Breast epithelium (tissue), 4 donors: ENCODE data around the gene AGTPBP1. TPM values are rescaled to one million over a fixed set of nuclear protein-coding genes. Genes with fewer than 3 reads are reported as not detected.

Source experiments
- DNase-seq, 2 donors: peaks; one replicate each; pipeline ENCODE4 v3.0.0-alpha.2; 2019; ENCODE audit warnings: low spot score in 2 of 2
- H3K27ac ChIP-seq, 2 donors: fragments of 200-600 bp; sonication (generic) in 1 of 2; one replicate each; pipeline ENCODE4 v1.5.1; 2016 to 2019; ENCODE audit warnings: mild to moderate bottlenecking in 1 of 2
- H3K27me3 ChIP-seq, 2 donors: fragments of 200-600 bp; sonication (generic) in 1 of 2; one replicate each; pipeline versions ENCODE4 v1.5.1 to v1.6.0; 2017 to 2019; ENCODE audit warnings: control low read depth in 1 of 2, mild to moderate bottlenecking in 1 of 2
- H3K36me3 ChIP-seq: fragments of 200-600 bp; one replicate; pipeline ENCODE4 v1.5.1; 2019
- H3K4me1 ChIP-seq, 2 donors: fragments of 200-600 bp; sonication (generic); one replicate each; pipeline ENCODE4 v1.5.1; 2016 to 2019; ENCODE audit warnings: control low read depth in 1 of 2
- H3K4me3 ChIP-seq, 3 donors: fragments of 200-600 bp; sonication (generic); 1 replicate in 2 of 3; 2 replicates in 1 of 3; pipeline ENCODE4 v1.5.1; 2016 to 2019; ENCODE audit warnings: mild to moderate bottlenecking in 3 of 3, moderate library complexity in 2 of 3
- H3K9me3 ChIP-seq, 2 donors: fragments of 200-600 bp; sonication (generic) in 1 of 2; one replicate each; pipeline ENCODE4 v1.5.1; 2016 to 2019; ENCODE audit warnings: control low read depth in 1 of 2
- POLR2A ChIP-seq: fragments of 450-650 bp; IDR thresholded peaks from one replicate; pipeline ENCODE4 v1.6.1; 2016; ENCODE audit warnings: antibody characterized with exemption, mild to moderate bottlenecking, moderate library complexity
- POLR2AphosphoS5 ChIP-seq, 3 donors: sonication (generic); formaldehyde crosslinking; IDR thresholded peaks; one replicate each; pipeline ENCODE4 v1.6.1; 2017; ENCODE audit warnings: antibody characterized with exemption in 3 of 3
- intact Hi-C: fragments of 100-400 bp; cut with DNase I; formaldehyde crosslinking; loops from one replicate; pipeline ENCODE4 v1.15.1; 2023; ENCODE audit warnings: low total_unique reads
- total RNA-seq, 3 donors: library from RNA; depleted of rRNA; stranded (reverse); fragments of >200 nt; gene quantifications; one replicate each; pipeline ENCODE4 v1.1.0, GENCODE V29; 2016
- TF ChIP-seq, protein P1 (sequence below), 3 donors: fragments of 450-650 bp; IDR thresholded peaks; one replicate each; pipeline ENCODE4 v1.5.1; 2016 to 2017; ENCODE audit warnings: antibody characterized with exemption in 3 of 3, mild to moderate bottlenecking in 3 of 3, moderate library complexity in 3 of 3

The AGTPBP1 gene
- total RNA-seq, 3 donors from 2014 or later = 20.0 to 25.0 (median 21.8) TPM

GRCh38 chr9:85716031-85716877 lies 25.5 kb downstream of the AGTPBP1 start:
- intact Hi-C loops = loop anchor here (10.0 kb wide), 1 partner anchor 429 kb away; no protein-coding TSS in a partner anchor
- no peaks in the 10 kb centered on the region for H3K36me3 ChIP-seq
- DNase-seq = no peak
- no peaks in the 10 kb centered on the region for H3K27me3 ChIP-seq
- no peak overlapping the region for H3K4me3 ChIP-seq
- H3K4me1 ChIP-seq = no peaks in the 10 kb centered on the region
- TF ChIP-seq, protein P1, sequence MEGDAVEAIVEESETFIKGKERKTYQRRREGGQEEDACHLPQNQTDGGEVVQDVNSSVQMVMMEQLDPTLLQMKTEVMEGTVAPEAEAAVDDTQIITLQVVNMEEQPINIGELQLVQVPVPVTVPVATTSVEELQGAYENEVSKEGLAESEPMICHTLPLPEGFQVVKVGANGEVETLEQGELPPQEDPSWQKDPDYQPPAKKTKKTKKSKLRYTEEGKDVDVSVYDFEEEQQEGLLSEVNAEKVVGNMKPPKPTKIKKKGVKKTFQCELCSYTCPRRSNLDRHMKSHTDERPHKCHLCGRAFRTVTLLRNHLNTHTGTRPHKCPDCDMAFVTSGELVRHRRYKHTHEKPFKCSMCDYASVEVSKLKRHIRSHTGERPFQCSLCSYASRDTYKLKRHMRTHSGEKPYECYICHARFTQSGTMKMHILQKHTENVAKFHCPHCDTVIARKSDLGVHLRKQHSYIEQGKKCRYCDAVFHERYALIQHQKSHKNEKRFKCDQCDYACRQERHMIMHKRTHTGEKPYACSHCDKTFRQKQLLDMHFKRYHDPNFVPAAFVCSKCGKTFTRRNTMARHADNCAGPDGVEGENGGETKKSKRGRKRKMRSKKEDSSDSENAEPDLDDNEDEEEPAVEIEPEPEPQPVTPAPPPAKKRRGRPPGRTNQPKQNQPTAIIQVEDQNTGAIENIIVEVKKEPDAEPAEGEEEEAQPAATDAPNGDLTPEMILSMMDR (IDR thresholded peaks at IDR 0.05) = no peak
- TF ChIP-seq POLR2A (no peak), POLR2AphosphoS5 (IDR thresholded peaks at IDR 0.05) (no peak)
- no peaks in the 10 kb centered on the region for H3K9me3 ChIP-seq
- H3K27ac ChIP-seq = no peak overlapping the region

GRCh38 chr9:85715587-85715986 lies 26.2 kb downstream of the AGTPBP1 start:
- H3K27ac ChIP-seq = no peak overlapping the region
- TF ChIP-seq POLR2AphosphoS5 (IDR thresholded peaks at IDR 0.05) (no peak), POLR2A (no peak)
- TF ChIP-seq, protein P1 (IDR thresholded peaks at IDR 0.05) = no peak

GRCh38 chr9:85713897-85714296 lies 27.9 kb downstream of the AGTPBP1 start:
- Histone ChIP-seq H3K4me1 (peaks cover 0 to 4% of the 10 kb centered on the region in 2 donors), H3K36me3 (peaks cover 4% of the 10 kb centered on the region), H3K4me3 (no peak overlapping the region), H3K27me3 (no peaks in the 10 kb centered on the region), H3K27ac (no peak overlapping the region), H3K9me3 (peaks cover 0 to 10% of the 10 kb centered on the region in 2 donors)
- intact Hi-C loops = loop anchor here (10.0 kb wide), 1 partner anchor 431 kb away; no protein-coding TSS in a partner anchor
- TF ChIP-seq, protein P1 (IDR thresholded peaks at IDR 0.05) = no peak
- no peak for TF ChIP-seq POLR2AphosphoS5 (IDR thresholded peaks at IDR 0.05)
- no peak for TF ChIP-seq POLR2A
- no peak for DNase-seq

More at GRCh38 chr9:85715587-85715986, 26.2 kb downstream of the AGTPBP1 start:
- Histone ChIP-seq H3K36me3 (no peaks in the 10 kb centered on the region), H3K9me3 (no peaks in the 10 kb centered on the region), H3K27me3 (no peaks in the 10 kb centered on the region), H3K4me3 (no peak overlapping the region), H3K4me1 (no peaks in the 10 kb centered on the region)
- intact Hi-C loops = loop anchor here (10.0 kb wide), 1 partner anchor 429 kb away; no protein-coding TSS in a partner anchor
- no peak for DNase-seq

GRCh38 chr9:85704744-85705143 lies 37.0 kb downstream of the AGTPBP1 start:
- Histone ChIP-seq H3K27ac (no peak overlapping the region), H3K4me3 (no peak overlapping the region), H3K9me3 (peaks cover 6 to 18% of the 10 kb centered on the region in 2 donors), H3K36me3 (peaks cover under 1% of the 10 kb centered on the region), H3K27me3 (no peaks in the 10 kb centered on the region), H3K4me1 (no peaks in the 10 kb centered on the region)
- DNase-seq = no peak
- TF ChIP-seq POLR2AphosphoS5 (IDR thresholded peaks at IDR 0.05) (no peak), POLR2A (no peak)
- TF ChIP-seq, protein P1 (IDR thresholded peaks at IDR 0.05) = no peak
- intact Hi-C loops = no loop called here

DNA sequence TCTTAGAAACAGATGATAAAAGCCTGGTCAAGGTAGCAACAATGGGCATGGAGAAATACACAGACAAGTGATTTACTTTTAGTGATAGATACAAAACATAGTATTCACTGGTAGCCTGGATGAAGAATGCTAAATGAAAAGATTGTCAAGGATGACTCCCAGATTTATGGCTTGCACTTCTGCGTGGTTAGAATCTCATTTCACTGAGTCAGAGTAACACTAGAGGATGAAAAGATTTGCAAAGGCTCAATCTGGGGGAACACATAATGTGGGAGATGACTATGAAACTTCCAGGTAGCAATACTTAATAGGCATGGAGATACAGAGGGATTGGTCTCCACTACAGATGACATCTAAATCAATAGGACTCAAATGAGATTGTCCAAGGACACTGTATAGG lies 38.4 kb downstream of the AGTPBP1 start:
- no peak for DNase-seq
- H3K27ac ChIP-seq = no peak overlapping the region
- no peak overlapping the region for H3K4me3 ChIP-seq
- no peaks in the 10 kb centered on the region for H3K4me1 ChIP-seq
- intact Hi-C loops = no loop called here
- no peaks in the 10 kb centered on the region for H3K36me3 ChIP-seq
- TF ChIP-seq, protein P1 (IDR thresholded peaks at IDR 0.05) = no peak
- TF ChIP-seq POLR2A (no peak), POLR2AphosphoS5 (IDR thresholded peaks at IDR 0.05) (no peak)
- peaks cover under 1 to 5% of the 10 kb centered on the region in 2 donors for H3K9me3 ChIP-seq
- H3K27me3 ChIP-seq = no peaks in the 10 kb centered on the region
